ENCODE measurements around the gene RAI14. TPM values are rescaled to one million over a fixed set of nuclear protein-coding genes. Genes with fewer than 3 reads are reported as not detected.

RAI14 gene
- total RNA-seq, 4 donors from 2014 or later = 45.8 to 143 (median 80.5) TPM

- Histone ChIP-seq H3K27me3 (no peaks in the 10 kb centered on the region), H3K4me1 (peaks cover 0 to 16% (median 0%) of the 10 kb centered on the region in 3 donors), H3K4me3 (no peak overlapping the region), H3K27ac (no peak overlapping the region), H3K36me3 (peaks cover 0 to 14% of the 10 kb centered on the region in 2 donors), H3K9me3 (no peaks in the 10 kb centered on the region)
- no peak for ATAC-seq
- TF ChIP-seq POLR2A (IDR thresholded peaks at IDR 0.05) = no peak
- TF ChIP-seq EP300 (IDR thresholded peaks at IDR 0.05) = no peak
- TF ChIP-seq POLR2AphosphoS5 (IDR thresholded peaks at IDR 0.05) = no peak
- no peak for TF ChIP-seq CTCF (IDR thresholded peaks at IDR 0.05)
- WGBS, 2 donors (ENCODE audit: low coverage in 1 of 2) = 94 to 100% methylated on average over 3 to 4 of the region's 8 CpGs
These were observed 10.4 kb downstream of the RAI14 start for GRCh38 chr5:34666392-34667080.

DNA sequence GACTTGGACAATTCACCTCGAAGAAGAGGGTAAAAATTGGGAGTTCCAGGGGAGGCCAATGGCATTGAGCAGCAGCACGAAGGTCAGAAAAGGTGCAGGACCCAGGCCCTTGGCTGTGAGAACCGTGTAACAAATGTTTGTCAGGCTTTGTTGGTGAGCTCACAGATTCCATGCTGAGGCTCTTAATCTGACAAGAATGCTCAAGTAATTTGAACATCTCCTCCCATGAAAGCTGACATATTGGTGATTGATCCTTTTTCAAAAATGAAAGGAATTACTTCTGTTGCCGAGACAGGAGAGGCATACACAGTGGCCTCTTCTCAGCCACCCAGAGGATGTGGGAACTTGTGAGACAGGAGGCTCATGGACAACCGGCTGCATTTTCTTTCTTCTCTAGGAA lies 11.6 kb downstream of the RAI14 start:
- no peak for ATAC-seq
- Histone ChIP-seq H3K4me1 (peaks cover 0 to 22% (median 0%) of the 10 kb centered on the region in 3 donors), H3K36me3 (peaks cover 0 to 14% of the 10 kb centered on the region in 2 donors), H3K27ac (no peak overlapping the region), H3K4me3 (no peak overlapping the region), H3K9me3 (no peaks in the 10 kb centered on the region), H3K27me3 (no peaks in the 10 kb centered on the region)
- 85 to 100% methylated on average over 2 to 4 of the region's 5 CpGs for WGBS, 2 donors (ENCODE audit: low coverage in 1 of 2)
- TF ChIP-seq CTCF (IDR thresholded peaks at IDR 0.05) (no peak), POLR2A (IDR thresholded peaks at IDR 0.05) (no peak), EP300 (IDR thresholded peaks at IDR 0.05) (no peak), POLR2AphosphoS5 (IDR thresholded peaks at IDR 0.05) (no peak)

DNA sequence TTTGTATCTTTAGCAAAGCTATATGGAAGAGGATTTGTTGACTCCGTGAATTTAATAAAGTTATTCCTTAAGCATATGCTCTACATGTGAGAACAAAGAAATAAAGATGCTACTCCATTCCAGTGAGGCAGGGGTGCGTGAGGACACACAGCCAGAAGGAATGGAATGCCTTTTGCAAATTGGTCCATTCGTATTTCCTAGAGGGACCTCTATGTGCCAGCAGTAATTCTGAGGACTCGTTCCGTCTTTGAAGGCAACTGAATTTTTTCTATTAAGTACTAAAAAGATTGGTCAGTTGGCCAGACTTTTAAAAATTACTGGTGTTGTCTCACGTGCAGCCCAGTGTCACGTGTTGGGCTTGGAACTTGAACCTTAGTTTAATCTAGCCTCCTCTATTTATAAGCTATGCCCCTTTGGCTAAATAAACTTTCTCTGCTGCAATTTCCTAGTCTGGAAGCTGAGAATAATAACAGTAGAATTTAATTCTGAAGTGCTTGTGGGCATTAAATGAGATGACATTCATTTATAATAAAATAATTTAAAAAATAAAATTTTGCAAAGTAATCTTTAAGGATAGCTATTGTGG lies 13.9 kb downstream of the RAI14 start:
- TF ChIP-seq CTCF (IDR thresholded peaks at IDR 0.05) (no peak), EP300 (IDR thresholded peaks at IDR 0.05) (no peak), POLR2AphosphoS5 (IDR thresholded peaks at IDR 0.05) (no peak), POLR2A (IDR thresholded peaks at IDR 0.05) (no peak)
- Histone ChIP-seq H3K4me3 (no peak overlapping the region), H3K27me3 (no peaks in the 10 kb centered on the region), H3K27ac (peak overlapping the region in 1 of 4 donors; percentile 43), H3K9me3 (no peaks in the 10 kb centered on the region), H3K36me3 (peaks cover 0 to 14% of the 10 kb centered on the region in 2 donors), H3K4me1 (peaks cover 0 to 44% (median 7%) of the 10 kb centered on the region in 3 donors)
- no peak for ATAC-seq
- 24 to 29% methylated on average over 7 of the region's 7 CpGs for WGBS, 2 donors (ENCODE audit: low coverage in 1 of 2)

DNA sequence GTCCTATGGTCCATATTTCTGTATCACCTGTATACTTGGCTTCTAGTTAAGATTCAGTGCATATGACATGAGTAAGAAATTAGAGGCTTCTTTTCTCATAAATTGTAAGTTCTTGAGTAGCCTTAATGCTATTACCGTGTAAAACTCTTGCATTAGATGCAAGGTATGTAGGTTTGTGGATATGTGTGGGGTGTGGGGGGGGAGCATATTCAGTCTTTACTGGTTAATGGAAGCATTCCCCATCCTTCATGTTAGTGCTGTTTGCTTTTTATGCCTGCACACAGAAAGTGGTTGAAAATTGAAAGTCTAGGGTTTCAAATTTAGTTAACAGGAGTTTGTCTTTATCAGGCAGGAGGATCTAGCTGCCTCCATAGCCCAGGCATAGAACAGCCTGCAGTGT lies 16.1 kb downstream of the RAI14 start:
- Histone ChIP-seq H3K27me3 (no peaks in the 10 kb centered on the region), H3K36me3 (peaks cover 0 to 9% of the 10 kb centered on the region in 2 donors), H3K9me3 (no peaks in the 10 kb centered on the region), H3K27ac (peak overlapping the region in 1 of 4 donors; percentile 84), H3K4me3 (no peak overlapping the region), H3K4me1 (peaks cover 0 to 54% (median 7%) of the 10 kb centered on the region in 3 donors)
- ATAC-seq = no peak
- no peak for TF ChIP-seq POLR2A (IDR thresholded peaks at IDR 0.05)
- no peak for TF ChIP-seq POLR2AphosphoS5 (IDR thresholded peaks at IDR 0.05)
- TF ChIP-seq EP300 (IDR thresholded peaks at IDR 0.05) = no peak
- TF ChIP-seq CTCF (IDR thresholded peaks at IDR 0.05) = no peak
- 91 to 100% methylated on average over 1 of the region's 1 CpG for WGBS, 2 donors (ENCODE audit: low coverage in 1 of 2)
